Ishikawa (cell line): ENCODE results near the gene MOV10.

Source experiments
- EP300 ChIP-seq: IDR thresholded peaks from 2 replicates; pipeline ENCODE4 v1.6.1; 2012; ENCODE audit warnings: borderline replicate concordance
- RAD21 ChIP-seq: IDR thresholded peaks from 2 replicates; pipeline ENCODE4 v1.6.1; 2012; ENCODE audit warnings: low read depth

DNA sequence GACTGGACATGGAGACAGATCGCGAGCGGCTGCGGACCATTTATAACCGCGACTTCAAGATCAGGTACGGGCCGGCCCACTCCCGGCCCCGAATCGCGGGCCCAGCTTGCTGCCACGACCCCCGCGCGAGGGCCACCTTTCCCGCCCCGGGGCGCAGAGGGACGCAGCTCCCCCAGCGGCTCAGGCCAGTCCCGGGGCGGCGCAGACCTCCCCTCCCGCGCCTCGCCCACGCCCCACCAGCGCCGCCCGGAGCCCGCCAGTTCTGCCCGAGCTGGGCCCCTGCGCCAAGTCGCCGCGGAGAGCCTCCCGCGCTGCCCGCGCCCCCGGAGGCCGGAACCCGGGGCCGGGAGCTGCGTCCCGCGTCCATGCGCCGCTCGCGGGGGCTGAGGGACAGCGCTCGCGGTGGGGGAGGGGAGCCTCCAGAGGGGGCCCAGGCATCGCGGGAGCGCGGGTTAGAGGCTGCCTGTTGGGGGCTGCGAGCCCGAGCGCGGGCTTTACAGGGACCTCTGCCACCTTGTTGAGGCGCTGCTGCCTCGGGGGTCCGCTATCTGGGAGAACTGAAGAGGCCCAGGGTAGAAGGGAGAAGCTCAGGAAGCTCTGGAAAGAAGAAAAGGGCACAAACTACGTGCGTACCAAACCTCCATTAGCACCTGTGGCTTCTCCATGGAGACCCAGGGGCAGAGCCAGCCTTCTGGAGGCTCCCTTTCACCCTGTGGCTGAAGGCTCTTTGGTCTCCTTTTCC lies 698 bp downstream of the MOV10 start:
- TF ChIP-seq EP300 (no peak), RAD21 (no peak)
